Neutrophil (primary cell): ENCODE measurements around the gene TMEM186.

Source experiments
- H3K27ac ChIP-seq: fragments of 200-600 bp; sonication (generic); 2 replicates; pipeline ENCODE4 v1.5.1; 2016; ENCODE audit warnings: mild to moderate bottlenecking, moderate library complexity
- H3K27me3 ChIP-seq: fragments of 200-600 bp; sonication (generic); 2 replicates; pipeline ENCODE4 v1.6.0; 2016; ENCODE audit warnings: mild to moderate bottlenecking
- H3K36me3 ChIP-seq: fragments of 200-600 bp; sonication (generic); 2 replicates; pipeline ENCODE4 v1.5.1; 2017
- H3K4me1 ChIP-seq, 2 experiments: fragments of 200-600 bp in 1 of 2; sonication (generic) in 1 of 2; 1 replicate in 1 of 2; 2 replicates in 1 of 2; pipeline versions ENCODE4 v1.5.1 to v1.6.1; 2013 to 2016; ENCODE audit warnings: low read depth in 1 of 2, low read length in 1 of 2, mild to moderate bottlenecking in 1 of 2, moderate library complexity in 1 of 2; ENCODE audit not compliant: control insufficient read depth in 1 of 2, insufficient read depth in 1 of 2
- H3K4me3 ChIP-seq, 2 experiments: fragments of 200-600 bp in 1 of 2; sonication (generic) in 1 of 2; 1 replicate in 1 of 2; 2 replicates in 1 of 2; pipeline ENCODE4 v1.5.1; 2013 to 2016; ENCODE audit warnings: low read depth in 1 of 2, low read length in 1 of 2, mild to moderate bottlenecking in 1 of 2, moderate library complexity in 1 of 2
- H3K9me3 ChIP-seq: fragments of 200-600 bp; sonication (generic); 2 replicates; pipeline ENCODE4 v1.5.1; 2016
- TF ChIP-seq, protein P1 (sequence below): fragments of 200-600 bp; sonication (generic); IDR thresholded peaks from 2 replicates; pipeline ENCODE4 v1.5.1; 2016; ENCODE audit warnings: antibody characterized with exemption

Gene TMEM186

DNA sequence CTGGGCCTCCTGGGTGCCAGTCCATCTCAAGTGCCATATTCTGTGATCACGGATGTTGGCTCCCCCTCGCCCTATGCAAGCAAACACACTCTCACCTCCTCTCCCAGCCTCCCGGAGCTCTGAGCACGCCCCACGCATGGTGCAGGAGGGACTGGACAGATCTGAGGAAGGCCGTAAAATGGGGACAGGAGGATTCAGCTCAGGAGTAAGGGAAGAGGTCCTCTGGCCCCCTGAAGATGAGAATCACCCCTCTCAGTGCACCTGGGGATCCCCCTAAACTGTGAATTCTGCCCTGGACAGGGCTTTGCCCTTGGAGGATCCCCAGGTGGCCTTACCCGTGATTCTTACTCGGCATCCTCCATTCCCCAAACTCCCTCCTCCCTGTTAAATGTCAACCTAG, 15.6 kb downstream of the TMEM186 start:
- Histone ChIP-seq H3K9me3 (no peaks in the 10 kb centered on the region), H3K36me3 (peaks cover 44% of the 10 kb centered on the region), H3K27me3 (no peaks in the 10 kb centered on the region), H3K4me1 (no peaks in the 10 kb centered on the region), H3K27ac (no peak overlapping the region), H3K4me3 (no peak overlapping the region)
- TF ChIP-seq, protein P1, sequence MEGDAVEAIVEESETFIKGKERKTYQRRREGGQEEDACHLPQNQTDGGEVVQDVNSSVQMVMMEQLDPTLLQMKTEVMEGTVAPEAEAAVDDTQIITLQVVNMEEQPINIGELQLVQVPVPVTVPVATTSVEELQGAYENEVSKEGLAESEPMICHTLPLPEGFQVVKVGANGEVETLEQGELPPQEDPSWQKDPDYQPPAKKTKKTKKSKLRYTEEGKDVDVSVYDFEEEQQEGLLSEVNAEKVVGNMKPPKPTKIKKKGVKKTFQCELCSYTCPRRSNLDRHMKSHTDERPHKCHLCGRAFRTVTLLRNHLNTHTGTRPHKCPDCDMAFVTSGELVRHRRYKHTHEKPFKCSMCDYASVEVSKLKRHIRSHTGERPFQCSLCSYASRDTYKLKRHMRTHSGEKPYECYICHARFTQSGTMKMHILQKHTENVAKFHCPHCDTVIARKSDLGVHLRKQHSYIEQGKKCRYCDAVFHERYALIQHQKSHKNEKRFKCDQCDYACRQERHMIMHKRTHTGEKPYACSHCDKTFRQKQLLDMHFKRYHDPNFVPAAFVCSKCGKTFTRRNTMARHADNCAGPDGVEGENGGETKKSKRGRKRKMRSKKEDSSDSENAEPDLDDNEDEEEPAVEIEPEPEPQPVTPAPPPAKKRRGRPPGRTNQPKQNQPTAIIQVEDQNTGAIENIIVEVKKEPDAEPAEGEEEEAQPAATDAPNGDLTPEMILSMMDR, result no peak

DNA sequence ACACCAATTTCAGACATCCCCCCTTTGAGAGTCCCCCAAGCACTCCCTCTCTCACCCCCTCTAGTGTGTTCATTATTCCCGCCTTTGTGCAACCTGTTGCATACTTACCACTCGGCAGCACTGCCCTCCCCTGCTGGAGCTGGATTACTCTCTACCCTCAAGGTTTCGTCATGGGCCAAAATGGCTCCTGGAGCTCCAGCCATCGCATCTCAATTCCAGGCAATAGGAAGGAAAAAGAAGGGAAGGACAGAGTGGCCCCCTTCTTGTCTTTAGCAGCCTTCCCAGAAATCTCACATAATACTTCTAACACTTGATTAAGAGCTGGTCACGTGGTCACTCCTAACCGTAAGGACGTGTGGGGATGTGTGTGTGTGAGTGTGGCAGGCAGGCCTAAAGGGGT, 20.2 kb downstream of the TMEM186 start:
- no peak overlapping the region for H3K27ac ChIP-seq
- no peaks in the 10 kb centered on the region for H3K4me1 ChIP-seq
- H3K4me3 ChIP-seq, result no peak overlapping the region
- H3K27me3 ChIP-seq, result no peaks in the 10 kb centered on the region
- H3K36me3 ChIP-seq, result peaks cover 90% of the 10 kb centered on the region
- TF ChIP-seq, protein P1, result no peak
- H3K9me3 ChIP-seq, result no peaks in the 10 kb centered on the region

DNA sequence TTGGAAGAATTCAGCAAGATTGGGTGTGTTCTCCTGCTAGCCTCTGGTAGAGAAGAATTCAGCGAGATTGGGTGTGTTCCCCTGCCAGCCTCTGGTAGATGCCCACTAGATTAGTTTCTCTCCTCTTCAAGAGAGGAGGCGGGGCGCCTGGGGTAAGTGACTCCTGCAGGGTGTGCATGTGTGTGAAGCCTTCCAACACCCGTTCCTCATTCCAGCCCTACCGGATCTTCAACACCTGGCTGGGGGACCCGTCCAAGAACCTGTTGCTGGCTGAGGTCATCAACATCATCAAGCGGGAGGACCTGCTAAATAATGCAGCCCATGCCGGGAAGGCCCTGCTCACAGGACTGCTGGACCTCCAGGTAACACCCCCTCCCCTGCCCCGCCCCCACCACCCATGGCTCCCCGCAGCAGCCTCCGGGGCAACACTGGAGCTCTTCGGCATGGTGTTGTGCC, 21.3 kb downstream of the TMEM186 start:
- no peaks in the 10 kb centered on the region for H3K27me3 ChIP-seq
- no peak overlapping the region for H3K27ac ChIP-seq
- TF ChIP-seq, protein P1, result no peak
- no peaks in the 10 kb centered on the region for H3K9me3 ChIP-seq
- H3K4me1 ChIP-seq, result no peaks in the 10 kb centered on the region
- no peak overlapping the region for H3K4me3 ChIP-seq
- peaks cover 91% of the 10 kb centered on the region for H3K36me3 ChIP-seq

DNA sequence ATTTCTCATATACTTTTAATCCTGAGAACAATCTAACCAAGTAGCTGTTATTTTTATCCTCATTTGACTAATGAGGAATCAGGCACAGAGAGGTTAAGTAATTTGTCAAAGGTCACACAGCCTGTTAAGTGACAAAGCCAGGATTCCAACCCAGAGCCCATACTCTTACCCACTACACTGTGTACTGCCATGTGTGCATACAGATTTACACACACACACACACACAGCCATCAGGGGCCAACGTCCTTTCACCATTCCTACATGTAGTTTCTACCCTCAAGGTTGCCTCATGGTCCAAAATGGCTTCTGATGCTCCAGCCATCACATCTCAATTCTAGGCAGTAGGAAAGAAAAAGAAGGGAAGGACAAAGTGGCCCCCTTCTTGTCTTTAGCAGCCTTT, 22.1 kb downstream of the TMEM186 start:
- Histone ChIP-seq H3K36me3 (peaks cover 95% of the 10 kb centered on the region), H3K27me3 (no peaks in the 10 kb centered on the region), H3K4me3 (no peak overlapping the region), H3K4me1 (no peaks in the 10 kb centered on the region), H3K27ac (no peak overlapping the region), H3K9me3 (no peaks in the 10 kb centered on the region)
- TF ChIP-seq, protein P1, result no peak

DNA sequence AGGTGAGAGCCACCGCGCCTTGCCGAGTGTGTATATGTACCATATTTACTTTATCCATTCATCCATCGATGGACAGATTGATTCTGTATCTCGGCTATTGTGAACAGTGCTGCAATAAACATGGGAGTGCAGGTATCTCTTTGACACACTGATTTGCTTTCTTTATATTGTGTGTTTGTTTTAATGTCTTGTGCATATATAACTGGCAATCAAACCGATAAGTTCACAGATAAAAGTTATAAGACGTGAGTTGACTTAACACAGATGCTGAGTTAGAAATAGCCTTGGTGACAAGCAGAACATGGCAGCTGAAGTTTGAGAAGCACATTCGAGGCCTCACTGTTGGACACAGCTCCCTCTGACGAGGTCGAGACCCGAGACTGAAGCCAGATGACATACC, 23.2 kb downstream of the TMEM186 start:
- H3K36me3 ChIP-seq, result peaks cover 85% of the 10 kb centered on the region
- H3K4me3 ChIP-seq, result no peak overlapping the region
- no peaks in the 10 kb centered on the region for H3K27me3 ChIP-seq
- H3K9me3 ChIP-seq, result no peaks in the 10 kb centered on the region
- H3K27ac ChIP-seq, result no peak overlapping the region
- TF ChIP-seq, protein P1, result no peak
- no peaks in the 10 kb centered on the region for H3K4me1 ChIP-seq

DNA sequence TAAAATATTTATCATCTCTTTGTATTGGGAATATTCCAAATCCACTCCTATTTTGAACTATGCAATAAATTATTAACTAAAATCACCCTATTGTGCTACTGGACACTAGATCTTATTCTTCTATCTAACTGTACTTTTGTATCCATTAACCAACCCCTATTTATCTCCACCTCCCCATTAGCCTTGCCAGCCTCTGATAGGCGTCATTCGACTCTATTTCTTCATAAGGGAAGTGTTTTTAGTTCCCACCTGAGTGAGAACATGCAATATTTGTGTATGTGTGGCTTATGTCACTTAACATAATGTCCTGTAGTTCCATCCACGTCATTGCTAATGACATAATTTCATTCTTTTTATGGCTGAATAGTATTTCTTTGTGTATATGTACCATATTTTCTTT, 23.9 kb downstream of the TMEM186 start:
- Histone ChIP-seq H3K9me3 (no peaks in the 10 kb centered on the region), H3K27ac (no peak overlapping the region), H3K27me3 (no peaks in the 10 kb centered on the region), H3K4me3 (no peak overlapping the region), H3K36me3 (peaks cover 87% of the 10 kb centered on the region), H3K4me1 (no peaks in the 10 kb centered on the region)
- TF ChIP-seq, protein P1, result no peak
